ENCODE results near the gene KCND3.
A peak's percentile ranks its signal among the peaks of the same experiment; 100 is the strongest.
"Not testable (repeated sequence)": the region's sequence is repeated elsewhere in the genome, so short reads cannot be mapped to it uniquely, and the experiment has no call there.

The KCND3 gene

DNA sequence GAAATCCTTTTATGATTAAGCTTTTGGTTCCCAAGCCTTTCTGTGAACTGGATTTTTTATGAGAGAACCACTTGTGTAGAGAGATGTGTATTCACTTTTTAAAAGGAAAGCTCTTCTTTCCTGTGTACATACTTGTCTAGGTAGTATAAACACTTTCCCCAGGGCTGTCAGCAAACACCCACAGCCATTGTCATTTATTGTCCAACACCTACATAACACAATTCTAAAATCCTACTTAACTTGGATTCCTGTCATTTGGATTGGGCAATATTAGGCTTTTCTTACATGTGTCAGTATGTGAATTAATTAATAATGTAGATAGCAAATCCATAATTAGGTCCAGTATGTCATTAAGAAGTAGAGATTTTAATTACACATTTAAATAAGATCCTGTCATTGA is 221.4 kb downstream of the KCND3 start:
- no peak for DNase-seq

- DNase-seq: no peak
These were observed 227.1 kb downstream of the KCND3 start for GRCh38 chr1:111762332-111762731.

GRCh38 chr1:111761717-111762116 is 227.8 kb downstream of the KCND3 start:
- no peak for DNase-seq

DNA sequence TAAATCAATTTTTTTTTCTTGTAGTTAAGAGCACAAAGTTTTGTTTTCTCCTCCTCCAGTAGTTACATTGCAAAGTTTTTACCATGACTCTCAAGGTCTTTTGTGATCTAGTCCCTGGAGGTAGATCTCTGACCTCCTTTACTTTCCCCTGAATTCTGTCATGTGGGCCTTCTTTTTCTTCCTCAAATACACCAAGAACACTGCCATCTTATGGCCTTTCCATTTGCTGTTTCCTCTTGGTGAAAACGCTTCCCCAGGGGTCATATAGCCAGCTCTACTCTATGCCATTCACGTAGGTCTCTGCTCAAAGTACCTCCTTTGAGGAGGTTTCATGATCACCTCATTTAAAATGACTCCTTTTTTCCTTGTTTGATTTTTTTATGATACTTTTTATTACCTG is 231.1 kb downstream of the KCND3 start:
- DNase-seq: no peak

GRCh38 chr1:111756124-111756513 is 233.3 kb downstream of the KCND3 start:
- DNase-seq: no peak

- DNase-seq: peak; percentile 98
These were observed 233.9 kb downstream of the KCND3 start, which contains the start of gene DDX20 for GRCh38 chr1:111755331-111756123. Gene DDX20 (plus strand): TSS chr1:111755901. CDS start chr1:111755925, 24 bp downstream.

DNA sequence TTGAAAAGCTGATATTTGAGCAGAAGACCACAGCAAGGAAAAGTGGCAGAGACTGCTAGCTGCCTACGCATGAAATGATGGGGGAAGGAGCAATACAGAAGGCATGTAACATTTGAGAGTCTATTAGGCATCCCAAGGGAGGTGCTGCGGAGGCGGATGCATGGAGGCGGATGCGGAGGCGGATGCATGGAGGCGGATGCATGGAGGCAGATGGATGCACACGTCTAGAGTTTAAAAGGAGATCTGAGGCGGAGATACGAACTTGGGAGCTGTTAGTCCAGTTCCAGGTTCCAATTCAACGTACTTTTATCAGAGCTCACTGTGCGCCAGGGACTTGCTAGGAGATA is 234.5 kb downstream of the KCND3 start:
- peak; percentile 69 for DNase-seq

- DNase-seq: no peak
These were observed 237.4 kb downstream of the KCND3 start for GRCh38 chr1:111751906-111752575.

DNA sequence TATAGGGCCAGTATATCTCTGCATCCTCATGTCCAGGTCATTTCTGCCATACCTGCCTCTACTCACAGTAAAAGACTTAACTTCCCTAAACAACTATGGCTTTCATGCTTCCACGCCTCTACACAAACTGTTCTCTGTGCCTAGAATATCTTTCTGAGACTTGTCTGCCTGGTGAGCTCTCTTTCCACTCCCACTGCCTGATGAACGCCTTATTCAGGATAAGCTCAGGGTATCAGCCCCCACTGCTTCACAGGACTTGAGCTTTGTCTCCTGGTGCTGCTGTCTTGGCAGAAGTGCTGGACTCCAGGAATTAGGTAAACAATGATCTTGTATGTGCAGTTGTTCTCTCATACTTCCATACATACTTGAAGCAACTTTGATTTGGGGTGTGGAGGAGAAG is 238.6 kb downstream of the KCND3 start:
- DNase-seq: no peak

- no peak for DNase-seq
These were observed 239.8 kb downstream of the KCND3 start for GRCh38 chr1:111749628-111750027.

DNA sequence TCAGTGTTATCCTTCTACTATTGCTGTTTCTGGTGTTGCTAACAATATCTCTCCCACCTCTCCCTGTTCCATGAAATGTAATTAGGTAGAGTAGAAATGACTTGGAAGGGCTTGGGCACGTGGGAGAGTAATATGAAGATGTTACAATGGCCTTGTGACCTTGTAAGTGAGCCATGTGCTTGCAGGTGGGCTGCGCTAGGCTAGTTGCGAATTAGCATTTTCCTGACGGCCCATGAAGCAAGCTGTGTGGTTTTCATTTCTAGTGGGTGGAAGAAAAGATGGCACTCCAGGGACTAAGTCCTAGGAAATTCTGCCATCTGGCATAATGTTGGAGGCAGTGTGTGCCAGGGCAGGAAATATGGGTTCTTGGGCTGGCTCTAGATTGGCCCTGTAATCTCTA is 241.5 kb downstream of the KCND3 start:
- no peak for DNase-seq

DNA sequence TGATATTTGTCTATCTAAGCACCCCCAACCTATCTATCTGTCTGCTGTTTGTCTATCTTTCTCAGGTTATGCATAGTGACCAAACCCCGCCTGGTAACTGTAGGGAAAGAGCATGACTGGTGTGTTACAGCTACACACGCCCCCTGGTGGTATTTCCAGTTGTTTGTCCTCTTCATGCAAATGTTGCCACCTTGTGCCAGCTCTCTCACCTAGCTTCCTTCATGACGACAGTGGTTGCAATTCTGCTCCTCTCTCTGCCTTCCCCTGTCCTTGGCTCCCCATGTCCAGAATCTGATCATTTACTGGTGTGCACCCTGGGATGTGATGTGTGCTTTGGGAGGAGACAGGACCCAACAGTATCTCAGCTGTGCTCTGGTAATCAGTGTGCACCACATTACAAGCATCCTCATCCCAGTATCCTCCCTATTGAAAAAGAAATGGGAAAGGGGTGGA is 242.2 kb downstream of the KCND3 start:
- peak; percentile 72 for DNase-seq

GRCh38 chr1:111746614-111746999 is 242.9 kb downstream of the KCND3 start:
- DNase-seq: no peak

DNA sequence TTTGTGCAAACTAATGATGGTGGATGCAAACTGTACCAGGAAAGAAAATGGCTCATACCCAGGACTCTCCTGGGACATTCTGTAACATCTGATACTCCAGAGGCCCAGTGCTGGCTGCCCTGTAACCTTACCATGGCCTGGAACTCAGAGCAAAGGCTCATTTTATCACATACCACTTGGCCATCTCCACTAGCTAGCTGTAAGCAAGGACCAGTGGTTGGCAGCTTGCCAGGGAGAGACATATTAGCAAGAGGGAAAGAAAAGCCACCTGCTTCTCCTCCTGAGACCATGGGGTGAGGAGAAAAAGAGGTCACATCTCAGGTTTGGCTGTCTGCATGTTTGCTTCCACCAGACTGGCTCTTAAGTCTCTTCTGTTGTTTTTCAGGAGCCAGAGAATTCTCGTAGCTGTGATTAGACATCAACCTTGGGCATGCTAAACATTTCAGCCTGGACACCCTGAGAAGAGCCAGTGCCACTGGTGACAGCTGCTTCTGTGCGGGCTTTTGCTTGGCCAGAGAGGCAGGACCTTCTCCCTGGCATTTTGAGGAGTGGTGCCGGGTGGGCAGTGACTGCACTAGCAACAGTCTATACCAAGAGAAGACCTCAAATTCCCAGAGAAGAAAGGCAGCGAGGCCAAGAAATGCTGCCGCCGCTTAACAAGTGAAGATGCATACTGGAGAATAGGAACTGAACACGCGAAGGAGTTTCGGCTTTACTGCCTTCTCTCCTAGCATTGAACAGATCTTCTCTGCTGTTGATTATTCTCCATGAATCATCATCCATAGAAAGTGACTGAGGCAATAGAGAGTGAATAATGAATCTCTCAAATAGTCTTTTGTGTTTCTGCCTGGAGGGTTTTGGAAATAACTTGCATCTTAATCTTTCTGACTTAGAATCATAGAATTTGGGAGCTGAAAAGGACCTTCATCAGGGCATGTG is 243.5 kb downstream of the KCND3 start:
- DNase-seq: no peak

DNA sequence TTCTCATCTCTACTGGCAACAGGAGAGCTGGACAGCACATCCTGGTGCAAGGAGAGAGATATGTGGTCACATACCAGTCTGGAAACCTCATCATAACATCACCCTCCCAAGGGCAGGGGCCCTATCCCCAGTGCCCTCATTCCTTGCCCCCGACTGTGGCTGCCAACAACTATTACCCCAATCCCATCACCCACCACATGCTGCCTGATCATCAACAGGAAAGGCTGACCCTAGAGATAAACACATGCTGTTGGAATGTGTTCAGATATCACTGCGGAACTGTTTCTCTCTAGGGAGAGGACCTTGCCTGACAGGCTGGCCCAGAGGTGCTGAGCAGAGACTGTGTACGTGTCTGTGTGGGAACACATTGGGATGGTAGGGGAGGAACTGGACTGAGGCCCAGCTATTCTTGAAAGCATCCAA is 245.8 kb downstream of the KCND3 start:
- peak; percentile 56 for DNase-seq

GRCh38 chr1:111742938-111743549 is 246.4 kb downstream of the KCND3 start:
- peak; percentile 48 for DNase-seq

DNA sequence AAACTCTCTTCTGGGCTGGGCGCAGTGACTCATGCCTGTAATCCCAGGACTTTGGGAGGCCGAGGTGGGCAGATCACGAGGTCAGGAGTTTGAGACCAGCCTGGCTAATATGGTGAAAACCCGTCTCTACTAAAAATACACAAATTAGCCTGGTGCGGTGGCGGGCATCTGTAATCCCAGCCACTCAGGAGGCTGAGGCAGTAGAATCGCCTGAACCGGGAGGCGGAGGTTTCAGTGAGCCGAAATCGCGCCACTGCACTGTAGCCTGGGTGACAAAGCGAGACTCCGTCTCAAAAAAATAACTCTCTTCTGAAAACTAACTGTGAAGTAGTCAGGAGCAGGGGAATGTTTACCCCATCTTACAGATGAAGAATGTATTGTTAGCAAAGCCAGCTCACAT is 247.2 kb downstream of the KCND3 start:
- not testable (repeated sequence) for DNase-seq

- peak; percentile 57 for DNase-seq
These were observed 249.3 kb downstream of the KCND3 start for GRCh38 chr1:111739925-111740765.

DNA sequence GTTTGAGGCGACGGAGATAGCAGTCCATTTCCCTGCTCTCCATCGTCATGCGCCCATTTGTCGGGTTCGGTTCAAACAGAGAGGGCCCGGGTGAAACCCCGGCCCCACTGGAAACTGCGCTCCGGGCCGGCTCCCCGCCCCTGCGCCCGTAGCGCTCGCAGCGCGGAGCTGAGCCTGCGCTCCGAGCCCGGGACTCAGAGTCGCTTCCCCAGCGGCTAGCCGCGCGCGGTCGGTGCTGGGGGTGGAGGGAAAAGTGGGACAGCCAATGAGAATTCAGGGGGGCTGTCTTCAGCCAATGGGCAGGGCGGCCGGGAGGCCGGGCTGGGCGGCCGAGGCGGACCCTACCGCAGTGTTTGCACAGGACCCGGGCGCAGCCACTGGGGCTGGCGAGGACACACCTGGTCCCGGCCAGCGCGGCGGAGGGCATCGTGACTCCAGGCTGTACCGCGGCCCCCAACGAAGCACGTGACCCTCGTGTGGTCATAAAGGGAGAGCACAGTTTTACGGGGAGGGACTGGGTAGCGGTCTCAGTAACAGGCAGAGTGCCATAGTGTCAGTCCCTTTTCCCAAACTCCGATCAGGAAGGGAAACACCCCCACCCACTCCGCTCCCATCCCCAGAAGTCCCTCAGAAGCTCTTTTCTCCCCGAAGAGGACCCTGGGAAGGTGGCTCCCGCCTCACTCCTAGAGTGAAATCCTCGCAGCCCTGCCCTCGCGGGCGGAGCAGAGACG is 250.1 kb downstream of the KCND3 start, which contains the start of gene INKA2:
TSS of gene INKA2 (minus strand) at position 202 of the 731 bp plus-strand sequence. CDS start at position 49, 153 bp downstream.
- peak; percentile 79 for DNase-seq

DNA sequence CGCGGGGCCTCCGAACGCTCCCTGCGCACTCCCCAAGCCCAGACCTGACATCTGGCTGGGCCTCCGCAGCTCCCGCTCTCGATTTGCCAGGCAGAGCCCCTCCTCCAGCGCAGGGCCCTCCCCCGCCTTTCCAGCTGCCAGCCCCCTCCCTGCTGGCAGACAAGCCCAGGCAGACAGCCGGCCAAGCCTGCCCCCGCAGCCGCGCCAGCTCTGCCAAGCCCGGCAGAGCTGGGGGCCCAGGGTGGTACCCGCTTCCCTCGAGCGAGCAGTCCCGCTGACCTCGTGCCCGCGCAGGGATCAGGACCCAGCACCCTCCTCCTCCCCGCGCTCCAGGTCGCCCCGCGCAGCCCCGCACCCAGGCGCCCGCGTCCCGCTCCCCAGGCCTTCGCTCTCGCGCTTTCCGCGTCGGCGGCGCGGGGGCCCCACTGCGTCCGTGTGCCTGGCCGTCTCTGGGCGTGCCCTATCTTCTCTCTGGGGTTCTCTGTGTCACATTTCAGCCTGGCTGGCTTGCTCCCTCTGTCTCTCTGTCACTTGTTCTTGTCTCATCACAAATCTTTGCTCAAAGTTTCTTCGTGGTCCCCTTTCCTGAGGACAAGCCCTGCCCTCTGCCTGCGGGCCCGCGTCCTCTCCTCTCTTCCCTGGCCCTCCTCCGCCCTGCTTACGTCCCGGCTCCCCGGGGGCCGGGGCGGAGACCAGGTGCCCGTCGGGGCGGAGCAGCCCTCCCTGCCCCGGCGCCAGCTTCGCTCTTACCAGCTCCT is 250.9 kb downstream of the KCND3 start:
- no peak for DNase-seq

Data from fibroblast of upper back skin (primary cell).